ENCODE data around the gene MYL5. TPM values are rescaled to one million over a fixed set of nuclear protein-coding genes. Genes with fewer than 3 reads are reported as not detected.

The MYL5 gene
- total and polyA plus RNA-seq, 2 of the 4 experiments (the other 2 are of a cell fraction): 9.1 to 16.0 TPM

- Histone ChIP-seq H4K20me1 (ENCODE audit: insufficient read depth, low read length) (peaks cover 82% of the 10 kb centered on the region), H4K91ac (ENCODE audit: insufficient read depth, low read depth, low read length) (no peak overlapping the region), H3K56ac (ENCODE audit: extremely low read depth, insufficient read depth, low read length) (no peak overlapping the region), H2BK15ac (ENCODE audit: low read depth, low read length) (no peak overlapping the region), H3K4me1 (ENCODE audit: control insufficient read depth, insufficient read depth, low read length) (peaks cover 12% of the 10 kb centered on the region), H2BK120ac (ENCODE audit: low read depth, low read length) (peak overlapping the region; percentile 16; the same call in 1 of the 2 replicates), H2BK20ac (ENCODE audit: low read depth, low read length) (no peak overlapping the region), H3K14ac (replicated peaks; ENCODE audit: low read depth, low read length) (0 out of 2 replicates have a peak overlapping the region, but pooled peaks have one; percentile 20), H3K4me2 (ENCODE audit: low read depth, low read length) (peak overlapping the region; percentile 40; the same call in 1 of the 2 replicates), H2AK9ac (replicated peaks; ENCODE audit: low read depth, low read length, poor library complexity) (no peak overlapping the region), H3K9me3 (ENCODE audit: control insufficient read depth, insufficient read depth, low read length) (no peaks in the 10 kb centered on the region), H3K9ac (ENCODE audit: low read depth, low read length) (no peak overlapping the region), H3K18ac (ENCODE audit: low read depth, low read length) (no peak overlapping the region), H3K36me3 (ENCODE audit: control insufficient read depth, insufficient read depth, low read length) (peaks cover 23% of the 10 kb centered on the region; the same call in 1 of the 2 replicates), H3K27me3 (ENCODE audit: control insufficient read depth, insufficient read depth, low read length) (no peaks in the 10 kb centered on the region), H3K27ac (ENCODE audit: insufficient read depth, low read length) (peak overlapping the region; percentile 19; the same call in 1 of the 2 replicates), H3K79me1 (ENCODE audit: low read depth in 1 of 2, low read length in 2 of 2) (peaks cover 13 to 59% of the 10 kb centered on the region in 2 experiments), H2AK5ac (ENCODE audit: low read depth, low read length) (no peak overlapping the region), H2AFZ (replicated peaks; ENCODE audit: low read length, poor library complexity) (no peak overlapping the region), H3K4me3 (ENCODE audit: insufficient read depth, low read depth, low read length) (no peak overlapping the region), H4K5ac (ENCODE audit: low read depth, low read length) (no peak overlapping the region; the same call in 1 of the 2 replicates), H3K9me1 (ENCODE audit: insufficient read depth, low read length) (peaks cover 9% of the 10 kb centered on the region), H3K23ac (ENCODE audit: low read depth, low read length) (peak overlapping the region; percentile 20; the same call in 1 of the 2 replicates), H2BK5ac (ENCODE audit: low read depth, low read length, poor library complexity, severe bottlenecking) (no peak overlapping the region), H3K4ac (ENCODE audit: low read depth, low read length) (peak overlapping the region; percentile 32; the same call in 1 of the 2 replicates), H4K8ac (ENCODE audit: low read depth in 2 of 2, low read length in 2 of 2) (no peak overlapping the region)
- ChIA-PET CTCF (no interaction called here), POLR2A (ENCODE audit: unreplicated experiment) (no interaction called here)
- TF ChIP-seq USF2 (IDR thresholded peaks at IDR 0.05; ENCODE audit: low read depth, low read length): no peak
- peak; percentile 84 for TF ChIP-seq CEBPB (IDR thresholded peaks at IDR 0.05; ENCODE audit: low read depth, low read length)
- WGBS, 2 experiments (ENCODE audit: extremely low coverage in 2 of 2, insufficient read length in 1 of 2): 70% methylated on average over 9 of the region's 16 CpGs; no CpG with 5 or more reads in 1 of the 2 experiments
- ATAC-seq (ENCODE audit: low read depth) (peak; percentile 33), DNase-seq (peak; percentile 44)
- BruUV-seq (replicated peaks): no TSS peak
- in situ Hi-C loops (cut with MboI; ENCODE audit: low sequenced_read_pairs) (no loop called here), dilution Hi-C loops (cut with HindIII; ENCODE audit: low sequenced_read_pairs, unreplicated experiment) (no loop called here), intact Hi-C loops (cut with micrococcal nuclease) (no loop called here)
These were observed 52.0 kb downstream of the MYL5 start for GRCh38 chr4:726235-726787.

Measured in IMR-90 (cell line).